ENCODE data around the gene RTN4R. TPM values are rescaled to one million over a fixed set of nuclear protein-coding genes. Genes with fewer than 3 reads are reported as not detected.
A peak's percentile ranks its signal among the peaks of the same experiment; 100 is the strongest.
"Not testable (repeated sequence)": the region's sequence is repeated elsewhere in the genome, so short reads cannot be mapped to it uniquely, and the experiment has no call there.

The RTN4R gene
- total and polyA plus RNA-seq, 7 donors, result 0.36 to 4.3 (median 0.83) TPM; not detected in 2

GRCh38 chr22:20308806-20309650, 40.9 kb upstream of the RTN4R start:
- WGBS, 2 donors, result 91% methylated on average over 22 of the region's 22 CpGs
- H3K4me1 ChIP-seq; intact Hi-C loops (cut with DNase I); H3K4me3 ChIP-seq; H3K27ac ChIP-seq; H3K36me3 ChIP-seq; H3K9me3 ChIP-seq: not testable (repeated sequence)
- peaks cover 0 to 16% (median 16%) of the 10 kb centered on the region in 3 donors for H3K27me3 ChIP-seq
- peak; percentile 24 for DNase-seq

DNA sequence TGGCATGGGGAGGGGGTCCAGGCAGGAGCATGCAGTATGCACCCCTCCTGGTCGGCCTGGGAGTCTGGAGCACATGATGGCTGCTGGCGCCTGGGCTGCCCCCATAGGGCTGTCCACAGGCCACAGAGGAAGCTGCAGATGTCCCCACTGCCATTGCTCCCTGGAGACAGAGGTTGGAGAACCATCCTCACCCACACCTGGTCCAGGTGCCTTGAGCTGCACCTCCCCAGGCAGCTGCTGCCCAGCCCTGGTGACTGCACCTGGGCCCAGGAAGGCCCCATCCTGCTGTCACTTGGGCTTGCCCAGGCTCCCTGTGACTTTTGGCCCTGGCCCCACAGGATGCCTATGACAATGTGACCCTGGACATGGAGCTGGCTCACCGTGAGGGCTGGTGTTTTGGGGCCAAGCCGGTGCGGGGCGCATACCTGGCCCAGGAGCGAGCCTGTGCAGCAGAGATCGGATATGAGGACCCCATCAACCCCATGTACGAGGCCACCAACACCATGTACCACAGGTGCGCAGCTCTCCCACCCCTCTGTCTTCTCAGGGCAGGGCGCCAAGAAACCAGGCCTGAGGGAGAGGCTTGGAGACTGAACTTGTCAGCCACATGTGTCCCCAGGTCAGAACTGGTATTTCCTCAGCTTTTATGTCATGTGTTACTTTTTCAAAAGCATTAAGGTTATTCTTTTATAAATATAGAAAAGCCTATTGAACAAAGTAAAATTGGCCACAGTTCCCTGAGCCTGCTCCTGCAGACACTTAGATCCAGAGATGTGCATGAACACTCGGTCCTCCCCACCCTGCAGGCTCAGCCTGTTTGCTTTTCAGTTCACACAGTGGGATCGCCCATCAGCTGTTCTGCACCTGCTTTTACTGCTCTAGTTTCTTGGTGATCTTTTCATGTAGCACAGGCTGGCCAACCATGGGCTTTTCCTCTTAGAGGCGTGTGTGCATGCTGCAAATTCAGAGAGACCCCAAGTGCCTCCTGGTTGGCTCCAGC, 39.6 kb upstream of the RTN4R start:
- H3K4me3 ChIP-seq; intact Hi-C loops (cut with DNase I); H3K27ac ChIP-seq; H3K4me1 ChIP-seq; H3K36me3 ChIP-seq; H3K9me3 ChIP-seq: not testable (repeated sequence)
- H3K27me3 ChIP-seq, result peaks cover 0 to 29% (median 21%) of the 10 kb centered on the region in 3 donors
- peak; percentile 56 for DNase-seq
- 80 to 85% methylated on average over 14 of the region's 14 CpGs for WGBS, 2 donors

- DNase-seq; H3K4me1 ChIP-seq; H3K4me3 ChIP-seq; H3K9me3 ChIP-seq; H3K36me3 ChIP-seq; intact Hi-C loops (cut with DNase I); H3K27ac ChIP-seq: not testable (repeated sequence)
- H3K27me3 ChIP-seq, result peaks cover 0 to 38% (median 25%) of the 10 kb centered on the region in 3 donors
- 89 to 92% methylated on average over 21 of the region's 21 CpGs for WGBS, 2 donors
Observed at GRCh38 chr22:20306646-20307447, 38.7 kb upstream of the RTN4R start.

GRCh38 chr22:20305894-20306645, 38.0 kb upstream of the RTN4R start:
- H3K27ac ChIP-seq, result no peak overlapping the region
- intact Hi-C loops (cut with DNase I), result no loop called here
- 74 to 81% methylated on average over 21 of the region's 21 CpGs for WGBS, 2 donors
- TF ChIP-seq POLR2A (IDR thresholded peaks at IDR 0.05), result no peak
- no peak for TF ChIP-seq EP300 (IDR thresholded peaks at IDR 0.05)
- TF ChIP-seq CTCF (IDR thresholded peaks at IDR 0.05), result no peak
- TF ChIP-seq POLR2AphosphoS5 (IDR thresholded peaks at IDR 0.05), result no peak
- H3K9me3 ChIP-seq, result no peaks in the 10 kb centered on the region
- no peaks in the 10 kb centered on the region for H3K4me1 ChIP-seq
- no peaks in the 10 kb centered on the region for H3K36me3 ChIP-seq
- H3K4me3 ChIP-seq, result no peak overlapping the region
- H3K27me3 ChIP-seq, result peaks cover 4 to 44% (median 25%) of the 10 kb centered on the region in 3 donors
- DNase-seq, result no peak

DNA sequence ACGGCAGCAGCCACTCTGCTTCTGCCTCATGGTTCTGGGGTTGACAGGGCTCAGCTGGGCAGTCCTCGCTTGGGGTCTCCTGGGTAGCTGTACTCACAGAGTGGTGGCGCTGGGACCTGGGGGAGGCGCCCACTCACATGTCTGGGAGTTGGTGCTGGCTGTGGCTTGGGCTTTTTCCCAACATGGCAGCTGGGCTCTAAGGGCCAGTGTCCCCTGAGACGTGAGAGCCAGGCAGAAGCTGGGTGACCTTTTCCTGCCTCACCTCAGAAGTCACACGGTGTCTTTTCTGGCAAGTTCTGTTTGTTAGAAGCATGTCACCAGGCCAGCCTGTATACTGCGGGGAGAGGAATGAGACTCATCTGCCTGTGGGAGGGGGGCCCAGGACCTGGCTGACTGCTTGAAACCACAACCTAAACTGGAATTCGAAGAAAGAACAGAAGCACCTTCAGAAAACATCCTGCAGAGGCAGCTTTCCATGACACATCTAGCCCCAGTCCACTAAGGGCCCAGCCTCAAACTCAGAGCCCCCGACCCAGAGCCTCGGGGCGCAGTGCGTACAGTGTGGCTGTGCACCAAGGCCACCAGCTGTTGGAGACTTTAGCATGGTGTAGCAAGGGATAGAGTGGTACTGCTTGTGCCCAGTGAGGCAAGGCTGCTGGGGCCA, 37.2 kb upstream of the RTN4R start:
- 87 to 91% methylated on average over 12 of the region's 12 CpGs for WGBS, 2 donors
- H3K27me3 ChIP-seq, result peaks cover 4 to 44% (median 25%) of the 10 kb centered on the region in 3 donors

DNA sequence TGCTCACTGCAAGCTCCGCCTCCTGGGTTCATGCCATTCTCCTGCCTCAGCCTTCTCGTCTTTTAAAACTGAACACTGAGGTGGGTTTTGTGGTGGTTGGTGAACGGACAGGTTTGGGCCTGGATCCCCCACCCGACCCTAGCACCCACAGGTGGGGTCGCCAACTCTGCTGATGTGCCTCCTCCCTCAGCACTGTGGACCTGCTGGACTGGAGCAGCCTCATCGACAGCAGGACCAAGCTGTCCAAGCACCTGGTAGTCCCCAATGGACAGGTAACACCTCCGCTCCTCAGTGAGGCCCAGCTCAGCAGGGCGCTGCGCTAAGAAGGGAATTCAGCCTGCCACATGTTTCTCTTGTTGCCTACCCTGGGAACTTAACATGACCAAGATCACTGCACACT, 36.5 kb upstream of the RTN4R start:
- Histone ChIP-seq H3K27me3 (peaks cover 4 to 44% (median 25%) of the 10 kb centered on the region in 3 donors), H3K4me1 (peaks cover 0 to 7% (median 6%) of the 10 kb centered on the region in 4 donors), H3K36me3 (no peaks in the 10 kb centered on the region), H3K4me3 (no peak overlapping the region), H3K9me3 (no peaks in the 10 kb centered on the region), H3K27ac (no peak overlapping the region)
- TF ChIP-seq CTCF (IDR thresholded peaks at IDR 0.05) (no peak), EP300 (IDR thresholded peaks at IDR 0.05) (no peak), POLR2A (IDR thresholded peaks at IDR 0.05) (no peak), POLR2AphosphoS5 (IDR thresholded peaks at IDR 0.05) (no peak)
- no peak for DNase-seq
- intact Hi-C loops (cut with DNase I), result no loop called here
- 80 to 90% methylated on average over 9 of the region's 9 CpGs for WGBS, 2 donors

More for the DNA sequence above, 37.2 kb upstream of the RTN4R start:
- H3K36me3 ChIP-seq; H3K4me3 ChIP-seq; H3K27ac ChIP-seq; H3K4me1 ChIP-seq; DNase-seq; intact Hi-C loops (cut with DNase I); H3K9me3 ChIP-seq: not testable (repeated sequence)

DNA sequence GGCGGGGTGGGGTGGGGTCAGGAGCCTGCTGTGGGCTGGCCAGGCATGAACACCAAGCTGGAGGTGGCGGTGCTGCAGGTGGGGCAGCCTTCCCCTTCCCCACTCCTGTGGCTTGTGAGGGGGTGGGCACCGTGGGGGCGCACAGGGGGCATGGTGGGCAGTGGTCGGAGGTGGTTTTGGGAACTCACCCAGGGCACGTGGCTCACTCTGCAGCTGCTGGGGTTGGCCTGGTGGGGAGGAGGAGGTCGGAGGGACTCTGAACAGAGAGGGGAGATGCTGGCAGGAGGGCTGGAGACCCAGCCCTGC, 35.1 kb upstream of the RTN4R start:
- H3K27ac ChIP-seq; DNase-seq; H3K36me3 ChIP-seq; intact Hi-C loops (cut with DNase I); H3K4me3 ChIP-seq; H3K9me3 ChIP-seq: not testable (repeated sequence)
- H3K4me1 ChIP-seq, result peaks cover 0 to 19% (median 16%) of the 10 kb centered on the region in 4 donors
- H3K27me3 ChIP-seq, result peaks cover 4 to 44% (median 25%) of the 10 kb centered on the region in 3 donors
- 50 to 51% methylated on average over 7 of the region's 7 CpGs for WGBS, 2 donors
